Fibroblast of skin of right quadriceps (primary cell): ENCODE results near the gene ANO2.
"Not testable (repeated sequence)": the region's sequence is repeated elsewhere in the genome, so short reads cannot be mapped to it uniquely, and the experiment has no call there.

Experiments
- DNase-seq: peaks from one replicate; pipeline ENCODE4 v3.0.0-alpha.2; 2013

ANO2 gene

DNA sequence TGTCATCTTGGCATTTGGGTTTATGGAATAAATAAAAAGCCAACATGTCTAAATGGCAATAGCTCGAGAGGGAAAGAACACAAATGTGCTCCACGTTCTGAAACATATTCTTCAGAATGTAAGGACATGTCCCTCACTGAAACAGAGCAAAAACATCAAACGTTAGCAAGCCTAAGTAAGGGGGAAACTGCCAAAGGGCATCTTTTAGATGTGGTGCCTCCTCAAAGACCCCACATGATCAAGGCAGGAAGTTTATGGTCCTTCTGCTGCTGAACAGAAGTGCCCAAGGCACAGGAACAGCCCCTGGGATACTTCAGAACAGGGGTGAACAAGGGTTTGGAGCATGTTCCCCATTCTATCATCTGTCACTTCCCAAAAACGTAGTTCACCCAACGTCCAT lies 227.0 kb downstream of the ANO2 start:
- no peak for DNase-seq

DNA sequence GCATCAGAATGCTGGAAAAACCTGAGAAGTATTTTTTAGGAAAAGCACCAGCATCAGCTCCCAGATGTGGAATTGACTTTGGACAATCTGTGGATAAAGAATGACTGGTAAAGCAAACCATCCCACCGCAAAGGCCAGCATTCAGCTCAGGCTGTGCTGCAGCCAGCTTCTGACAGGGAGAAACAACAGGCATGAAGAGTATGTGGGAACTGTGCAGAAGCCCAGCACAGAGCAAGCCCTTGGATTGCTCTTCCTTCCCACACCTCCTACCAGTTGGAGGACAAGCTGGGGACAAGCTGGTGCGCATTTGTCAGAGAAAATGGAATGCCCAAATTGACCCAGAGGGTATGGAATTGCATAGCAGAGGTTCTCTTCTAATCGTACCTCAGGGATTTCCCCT lies 228.1 kb downstream of the ANO2 start:
- DNase-seq = no peak

DNA sequence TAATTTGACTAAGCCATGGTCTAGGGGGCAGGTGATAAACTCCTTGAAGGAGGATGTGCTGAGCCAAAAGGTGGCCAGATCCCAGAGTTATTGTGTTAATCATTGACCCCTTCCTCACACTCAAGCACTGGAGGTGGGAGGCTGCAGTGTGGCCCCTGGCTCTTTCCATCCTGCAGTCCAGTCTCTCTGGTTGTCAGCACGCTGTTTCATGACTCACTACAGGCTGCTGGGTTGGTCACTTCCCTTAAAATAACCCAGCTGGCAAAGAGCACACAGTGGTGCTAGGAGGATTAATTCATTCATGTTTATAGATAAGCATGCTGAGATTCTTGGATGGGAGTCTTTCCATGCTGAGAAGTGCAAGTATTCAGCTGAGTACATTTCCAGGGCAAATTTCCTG lies 228.9 kb downstream of the ANO2 start:
- peak; percentile 25 for DNase-seq

DNA sequence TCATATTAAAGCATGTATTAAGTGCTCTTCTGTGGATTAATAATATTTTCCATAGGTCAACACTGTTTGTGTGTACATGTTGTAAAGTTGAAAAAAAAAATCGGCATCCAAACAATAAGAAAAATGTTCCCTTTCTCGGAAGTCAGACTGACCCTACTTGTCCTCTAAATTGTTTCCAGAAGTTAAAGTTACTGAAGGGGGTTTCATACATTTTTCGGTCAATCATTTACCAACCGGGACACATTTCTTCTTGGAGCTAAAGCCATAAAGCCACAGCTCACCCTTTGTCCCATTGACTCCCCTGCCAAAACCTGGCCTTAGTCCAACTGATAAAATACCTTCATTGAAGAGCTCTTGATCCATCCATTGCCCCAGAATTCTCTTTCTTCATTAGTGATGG lies 230.0 kb downstream of the ANO2 start:
- no peak for DNase-seq

DNA sequence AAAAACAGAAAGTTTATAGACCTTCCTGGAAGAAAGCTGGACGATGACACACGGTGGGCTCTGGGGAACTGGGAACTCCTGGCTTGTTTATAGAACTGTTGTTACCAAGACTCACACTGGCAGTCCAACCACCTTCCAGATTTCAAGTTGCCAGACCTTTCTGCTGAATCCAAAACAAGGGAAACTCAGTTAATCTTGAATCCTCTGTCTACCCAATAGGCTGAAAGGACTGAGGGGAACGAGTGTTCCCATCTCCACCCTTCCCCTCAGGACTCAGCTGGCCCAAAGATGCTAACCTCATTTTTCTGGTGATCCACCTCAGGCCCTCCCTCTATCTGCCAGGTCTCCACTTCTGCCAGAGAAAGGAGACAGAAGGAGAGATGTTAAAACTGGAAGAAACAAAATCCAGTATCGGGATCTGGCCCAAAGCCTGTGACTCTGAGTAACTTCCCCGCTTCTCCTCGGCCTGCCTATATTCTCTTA lies 231.4 kb downstream of the ANO2 start:
- no peak for DNase-seq

DNA sequence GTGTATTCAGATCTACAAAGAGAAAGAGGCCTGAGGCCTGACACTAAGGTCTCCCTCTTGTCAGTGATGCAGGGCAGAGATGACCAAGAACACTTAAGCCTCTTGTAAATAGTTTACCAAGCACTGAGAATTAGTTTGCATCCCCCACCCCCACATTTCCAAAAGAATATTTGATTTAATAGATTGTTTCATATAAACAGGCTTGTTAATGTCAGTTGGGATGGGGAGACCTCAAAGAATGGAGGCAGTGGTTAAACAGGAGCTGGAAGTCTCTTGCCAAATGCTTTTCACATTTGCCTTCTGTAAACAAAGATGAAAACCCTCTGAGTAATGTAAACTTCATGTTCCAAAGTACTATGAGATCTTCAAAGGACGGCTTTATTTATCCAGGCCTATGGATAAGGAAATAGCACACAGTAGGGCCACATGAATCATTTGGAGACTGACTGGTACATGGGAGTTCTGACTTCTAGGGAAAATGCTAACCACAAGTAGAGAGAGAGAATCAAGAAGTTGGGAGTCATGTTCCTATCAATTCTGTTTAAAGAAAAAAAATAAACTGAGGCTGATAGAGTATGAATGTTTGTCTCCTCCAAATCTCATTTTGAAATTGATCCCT lies 234.7 kb downstream of the ANO2 start:
- DNase-seq = no peak

DNA sequence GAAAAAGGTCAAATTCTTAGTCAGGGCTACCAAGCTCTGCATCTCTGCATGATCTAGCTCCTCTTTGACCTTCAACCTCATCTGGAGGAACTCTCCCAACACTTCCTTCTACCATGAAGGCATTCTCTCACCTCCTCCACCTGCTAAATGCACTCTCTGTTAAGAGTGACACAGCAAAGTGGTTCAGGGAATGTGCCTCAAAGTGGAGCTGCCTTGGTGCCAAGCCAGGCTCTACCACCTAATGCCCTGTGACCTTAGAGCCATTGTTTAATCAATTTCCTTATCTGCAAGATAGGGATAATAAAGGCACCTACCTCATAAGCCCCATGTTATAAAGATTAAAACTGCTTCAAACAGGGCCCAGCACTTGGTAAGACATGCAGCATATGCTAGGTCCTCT lies 236.7 kb downstream of the ANO2 start:
- DNase-seq = no peak

DNA sequence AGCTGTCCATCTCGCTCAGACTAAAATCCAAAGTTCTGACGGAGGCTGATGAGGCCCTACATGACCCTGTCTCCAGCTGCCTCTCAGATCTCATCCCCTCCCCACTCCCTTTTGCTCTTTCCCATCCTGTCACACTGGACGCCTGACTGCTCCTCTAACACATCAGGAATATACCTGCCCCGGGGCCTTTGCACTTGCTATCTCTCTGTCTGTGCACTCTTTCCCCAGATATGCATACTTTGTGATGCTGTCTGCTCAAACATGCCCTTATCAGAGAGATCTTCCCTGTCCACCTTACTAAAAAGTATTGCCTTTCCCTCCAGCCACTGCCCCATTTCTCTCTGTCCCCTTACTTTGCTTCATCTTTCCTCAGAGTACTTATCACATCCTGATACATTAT lies 238.8 kb downstream of the ANO2 start:
- no peak for DNase-seq

DNA sequence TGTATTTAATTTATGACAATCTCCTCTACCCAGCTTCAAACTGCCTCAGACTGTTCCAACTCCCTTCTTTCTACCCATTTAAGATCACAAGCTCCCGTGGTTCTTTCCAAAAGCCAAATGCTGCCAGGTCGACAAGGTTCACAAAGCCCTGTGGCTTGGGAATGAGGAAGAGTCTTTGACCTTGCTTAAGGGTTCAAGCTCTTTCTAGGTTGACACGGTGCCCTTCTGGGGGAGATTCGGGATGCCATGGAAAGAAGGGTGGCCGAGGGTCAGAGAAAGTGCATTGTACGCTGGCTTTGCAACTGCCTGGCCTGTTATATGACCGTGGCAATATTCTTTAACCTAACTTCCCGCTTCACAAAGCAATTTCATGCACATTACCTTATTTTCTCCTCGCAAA lies 239.3 kb downstream of the ANO2 start:
- DNase-seq = no peak

DNA sequence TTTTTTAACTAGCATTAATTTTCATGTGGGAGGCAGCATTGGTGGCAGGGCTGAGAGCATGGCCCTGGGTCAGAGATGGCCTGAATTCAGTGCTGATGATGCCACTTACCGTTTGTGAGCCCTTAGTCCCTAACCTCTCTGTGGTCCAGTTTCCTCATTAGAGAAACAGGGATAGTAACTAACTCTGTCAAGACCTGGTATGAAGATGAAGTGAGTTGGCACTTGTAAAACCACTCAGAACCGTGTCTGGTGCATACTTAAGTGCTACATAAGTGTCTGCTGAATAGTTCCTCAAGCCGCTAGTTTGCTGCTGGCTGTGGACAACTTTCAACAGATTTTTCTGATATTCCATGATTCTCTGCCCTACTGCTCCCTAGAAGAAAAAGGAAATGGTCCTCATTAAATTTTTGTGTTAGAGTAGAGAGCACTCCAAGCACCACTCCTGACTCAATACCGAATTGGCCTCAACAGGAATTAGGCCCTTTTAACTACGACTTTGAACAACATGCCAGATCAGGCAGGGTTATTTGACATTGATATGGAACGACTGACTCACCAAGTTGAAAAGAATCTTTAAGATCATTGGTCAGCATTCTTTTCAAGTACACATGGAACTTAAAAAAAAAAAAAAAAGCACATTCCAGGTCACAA lies 250.2 kb downstream of the ANO2 start:
- peak; percentile 35 for DNase-seq

DNA sequence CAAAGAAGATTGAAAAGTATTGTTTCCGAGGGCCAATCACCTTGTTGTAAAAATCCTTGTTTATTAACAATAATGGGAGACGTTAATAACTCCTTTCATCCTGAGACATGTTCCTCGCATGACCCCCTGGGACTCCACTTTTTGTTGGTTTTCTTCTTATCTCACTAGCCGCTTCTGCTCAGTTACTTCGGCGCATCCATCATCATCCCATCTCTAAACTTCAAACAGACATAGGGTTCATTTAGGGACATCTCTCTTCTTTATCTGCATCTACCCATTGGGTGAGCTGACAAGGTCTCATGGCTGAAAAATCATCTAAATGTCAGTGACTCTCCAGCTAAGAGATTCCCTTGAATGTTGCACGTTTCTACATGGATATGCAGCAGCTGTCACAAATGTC lies 252.2 kb downstream of the ANO2 start:
- DNase-seq = no peak

DNA sequence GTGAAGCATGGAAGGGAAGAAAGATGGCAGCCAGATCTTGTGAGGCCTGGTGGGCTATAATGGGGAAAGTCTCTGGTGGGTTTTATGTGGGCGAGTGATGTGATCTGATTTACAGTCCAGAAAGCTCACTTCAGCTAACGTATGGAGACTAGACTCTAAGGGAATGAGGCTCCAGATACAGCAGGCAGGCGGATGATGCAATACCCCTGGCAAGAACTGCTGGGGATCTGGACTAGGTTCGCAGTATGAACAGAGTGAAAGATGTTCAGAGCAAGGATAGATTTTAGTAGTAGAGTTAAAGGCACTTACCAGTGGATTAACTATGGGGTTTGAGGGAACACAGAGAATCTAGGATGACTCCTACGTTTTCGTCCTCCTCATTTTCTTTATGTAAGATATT lies 253.1 kb downstream of the ANO2 start:
- peak; percentile 24 for DNase-seq

DNA sequence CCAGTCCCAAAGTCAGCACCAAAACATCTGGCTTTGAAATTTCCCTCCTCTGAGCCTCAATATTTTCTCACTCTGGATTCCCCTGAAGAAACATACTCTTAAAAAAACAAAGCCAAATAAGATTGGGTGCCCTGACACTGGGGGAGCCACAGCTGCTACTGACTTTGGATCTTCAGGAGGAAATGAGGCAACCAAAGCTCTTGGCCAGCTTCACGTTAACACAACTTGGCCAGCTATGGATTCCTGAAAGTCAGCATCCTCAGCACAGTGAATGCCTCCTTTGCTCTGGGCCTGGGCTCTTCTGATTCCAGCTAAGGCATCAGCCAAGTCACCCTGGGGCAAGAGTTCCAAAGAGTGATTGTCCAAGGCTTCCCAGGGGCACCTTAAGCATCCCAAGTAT lies 254.8 kb downstream of the ANO2 start:
- DNase-seq = no peak

DNA sequence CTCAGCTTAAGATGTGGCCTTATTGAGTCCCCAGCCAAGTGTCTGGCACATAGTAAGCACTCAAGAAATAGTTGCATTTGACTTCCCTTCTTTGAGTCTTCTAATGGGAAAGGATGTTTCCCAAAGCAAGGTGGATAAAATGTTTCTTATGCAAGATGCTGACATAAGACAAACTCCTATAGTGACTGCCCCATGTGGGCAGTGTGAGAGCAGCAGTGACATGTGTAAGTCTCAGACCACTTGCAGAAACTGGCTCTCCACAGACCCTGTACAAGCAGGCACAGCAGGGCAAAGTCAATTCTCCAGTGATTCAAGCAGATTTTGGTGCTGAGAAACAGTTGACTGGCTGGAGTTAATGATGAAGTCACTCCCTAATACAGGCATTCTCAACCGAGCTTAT lies 255.3 kb downstream of the ANO2 start:
- no peak for DNase-seq

DNA sequence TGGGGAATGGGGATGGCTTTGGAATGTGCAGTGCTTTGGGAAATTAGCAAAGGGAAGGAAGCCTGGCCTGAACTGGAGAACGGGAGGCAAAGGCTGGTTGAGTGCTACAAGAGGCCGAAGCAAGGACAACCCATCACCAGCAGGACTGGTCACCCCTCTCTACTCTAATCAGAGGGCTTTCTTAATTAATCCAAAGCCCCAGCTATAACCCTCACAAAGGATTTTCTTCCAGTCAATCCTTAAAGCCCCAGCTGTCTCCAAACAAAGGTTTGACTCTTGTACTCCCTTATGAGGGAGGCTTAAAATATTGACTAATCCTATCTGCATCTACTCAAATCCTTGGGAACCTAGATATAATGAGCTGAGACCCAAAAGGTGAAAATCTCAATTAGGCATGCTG lies 256.8 kb downstream of the ANO2 start:
- no peak for DNase-seq

DNA sequence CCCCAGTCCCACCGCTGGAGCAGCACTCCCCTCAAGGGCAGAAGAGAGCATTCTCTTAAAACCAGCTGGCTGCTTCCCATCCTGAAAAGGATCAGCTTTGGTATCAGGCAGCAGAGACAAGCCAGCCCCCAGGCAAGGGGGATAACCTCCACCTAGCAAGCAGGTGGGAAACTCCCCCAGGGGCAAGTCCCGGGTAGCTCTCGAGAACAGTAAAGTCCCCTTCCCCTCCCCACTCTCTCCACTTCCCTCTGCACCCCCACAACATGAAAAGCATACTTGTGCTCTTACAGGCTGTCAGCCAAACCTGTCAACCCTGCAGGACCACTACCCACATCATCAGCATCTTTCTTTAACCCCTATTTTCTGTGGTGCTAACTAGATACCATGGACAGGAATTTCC lies 259.1 kb downstream of the ANO2 start:
- no peak for DNase-seq

DNA sequence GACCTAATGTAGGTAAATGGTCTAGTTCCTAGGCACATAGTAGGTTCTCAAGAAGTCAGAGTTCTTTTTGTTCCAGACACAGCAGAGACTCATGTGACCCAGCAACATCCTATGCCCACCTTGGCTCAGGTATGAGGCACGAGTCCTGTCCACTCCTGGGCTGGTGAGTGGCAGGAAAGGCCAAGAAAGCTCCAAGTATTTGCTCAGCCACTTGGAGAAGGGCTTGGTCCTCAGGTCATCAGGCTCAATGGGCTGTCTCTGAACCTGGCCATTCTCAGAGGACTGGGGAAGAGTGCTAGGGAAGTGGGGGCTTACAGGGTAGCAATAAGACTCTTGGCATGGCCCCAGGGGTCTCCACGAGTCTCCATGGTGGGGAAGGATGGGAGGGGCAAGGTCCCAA lies 260.1 kb downstream of the ANO2 start:
- no peak for DNase-seq

DNA sequence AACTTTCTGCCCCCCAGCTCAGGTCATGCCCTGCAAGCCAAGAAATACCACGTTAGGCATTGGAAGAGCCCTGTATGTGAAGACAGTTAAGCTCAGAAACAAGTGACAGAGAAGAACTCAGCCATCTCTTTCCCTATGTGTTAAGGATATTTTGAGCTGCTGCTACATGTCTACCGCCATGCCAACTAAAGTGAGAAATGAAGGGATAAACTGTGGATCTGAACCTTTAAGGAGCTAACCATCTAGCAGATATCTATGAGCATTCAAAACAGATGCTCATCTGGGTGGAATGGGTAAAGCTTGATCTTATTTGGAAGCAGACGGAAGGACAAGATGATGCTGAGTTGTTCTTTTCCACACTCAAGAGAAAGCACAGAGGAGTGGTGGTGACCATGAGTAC lies 262.5 kb downstream of the ANO2 start:
- no peak for DNase-seq

DNA sequence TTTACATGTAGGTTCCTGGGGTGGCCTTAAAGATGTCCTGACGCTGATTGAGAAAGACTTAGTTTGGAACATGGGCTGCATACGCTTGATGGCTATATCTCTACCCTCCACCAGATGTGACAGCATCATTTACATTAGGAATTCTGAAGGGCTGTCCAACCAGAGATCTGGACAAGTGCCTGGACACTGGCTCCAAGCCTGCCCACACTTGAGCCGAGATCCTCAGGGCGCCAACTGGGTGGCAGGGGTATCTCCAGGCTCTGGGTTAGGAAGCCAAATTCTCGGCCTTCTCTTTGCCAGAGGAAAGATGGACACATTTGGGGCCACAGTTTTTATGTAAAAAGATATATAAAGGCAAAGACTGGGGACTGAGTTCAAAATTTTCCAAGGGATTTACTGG lies 266.9 kb downstream of the ANO2 start:
- no peak for DNase-seq

DNA sequence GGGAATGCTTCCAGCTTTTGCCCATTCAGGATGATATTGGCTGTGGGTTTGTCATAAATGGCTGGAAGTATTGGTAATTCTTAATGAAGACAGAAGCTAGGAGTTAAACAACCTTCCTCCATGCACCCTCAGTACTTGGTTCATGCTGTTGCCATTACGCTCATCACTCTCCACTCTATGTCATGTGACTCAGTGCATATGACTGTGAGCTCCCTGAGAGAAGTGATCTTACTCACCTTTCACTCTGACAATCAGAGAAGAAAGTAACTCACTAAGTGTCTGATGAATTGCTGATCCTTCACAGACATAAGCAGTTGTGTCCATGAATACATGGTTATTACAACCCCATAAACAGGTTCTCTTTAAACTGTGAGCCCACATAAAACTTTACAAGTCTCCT lies 275.4 kb downstream of the ANO2 start:
- DNase-seq = not testable (repeated sequence)

DNA sequence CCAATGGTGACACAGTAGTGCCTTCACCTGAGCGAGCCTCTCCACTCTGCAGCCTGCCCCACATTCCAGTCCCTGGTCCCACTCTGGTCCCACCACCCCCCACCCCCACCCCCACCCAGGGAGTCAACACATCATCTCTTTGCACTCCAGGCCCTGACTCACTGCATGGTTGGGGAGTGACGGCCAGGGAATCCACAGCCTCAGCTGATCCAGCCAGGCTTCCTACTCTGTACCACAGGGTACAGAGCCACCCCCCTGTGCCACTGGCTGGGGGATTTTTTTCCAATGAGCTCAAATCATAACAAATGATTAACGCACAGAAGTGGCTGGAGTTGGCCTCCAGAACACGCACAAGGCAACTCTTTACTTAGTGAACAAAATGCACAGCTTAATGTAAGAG lies 279.4 kb downstream of the ANO2 start:
- DNase-seq = peak; percentile 97

DNA sequence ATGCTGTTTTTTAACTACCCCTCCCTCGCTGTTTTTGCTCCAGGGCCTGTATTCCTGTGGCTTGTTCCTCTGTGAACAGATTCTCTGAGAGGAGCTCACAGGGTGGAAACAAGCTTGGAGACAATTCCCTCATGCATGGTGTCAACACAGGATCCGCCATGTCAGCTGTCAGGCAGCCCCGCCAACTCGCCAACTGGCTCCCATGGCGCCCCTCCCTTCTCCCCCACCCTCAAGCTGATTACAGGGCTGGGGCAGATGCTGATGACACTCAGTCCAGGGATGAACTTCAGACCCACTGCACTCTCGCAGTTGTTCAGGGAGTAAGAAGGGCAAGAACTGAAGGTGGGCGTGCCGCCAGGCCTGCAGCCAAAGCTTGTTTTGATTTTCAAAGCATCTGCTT lies 283.2 kb downstream of the ANO2 start:
- DNase-seq = no peak

DNA sequence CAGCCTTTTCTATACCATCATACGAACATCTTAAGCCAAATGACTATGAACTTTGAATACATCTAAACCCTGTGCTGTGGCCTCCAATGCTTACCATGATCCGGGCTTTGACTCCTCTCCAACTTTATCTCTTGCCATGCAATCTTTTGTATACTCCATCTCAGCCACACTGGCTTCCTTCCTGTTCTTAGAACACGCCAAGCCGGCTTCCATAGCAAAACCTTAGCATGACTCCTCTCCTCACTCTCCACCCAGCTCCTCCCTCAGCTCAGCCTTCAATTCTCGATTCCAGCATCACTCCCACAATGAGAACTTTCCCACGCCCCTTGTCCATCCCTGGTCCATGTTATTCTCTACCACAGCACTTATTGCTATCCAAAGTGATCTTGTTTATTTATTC lies 284.8 kb downstream of the ANO2 start:
- DNase-seq = no peak

DNA sequence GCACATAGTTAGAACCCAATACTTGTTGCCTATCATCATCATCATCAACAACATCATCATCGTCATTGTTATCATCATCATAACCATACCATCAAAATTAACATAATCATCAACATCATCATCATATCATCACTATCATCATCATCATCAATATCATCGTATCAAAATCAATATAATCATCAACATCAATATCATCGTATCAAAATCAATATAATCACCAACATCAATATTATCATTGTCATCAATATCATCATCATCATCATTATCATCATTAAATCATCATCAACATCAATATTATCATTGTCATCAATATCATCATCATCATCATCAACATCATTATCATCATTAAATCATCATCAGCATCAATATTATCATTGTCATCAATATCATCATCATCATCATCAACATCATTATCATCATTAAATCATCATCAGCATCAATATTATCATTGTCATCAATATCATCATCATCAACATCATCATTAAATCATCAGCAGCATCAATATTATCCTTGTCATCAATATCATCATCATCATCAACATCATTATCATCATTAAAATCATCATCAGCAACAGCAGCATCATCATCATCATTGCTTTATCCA lies 286.6 kb downstream of the ANO2 start:
- DNase-seq = not testable (repeated sequence)

DNA sequence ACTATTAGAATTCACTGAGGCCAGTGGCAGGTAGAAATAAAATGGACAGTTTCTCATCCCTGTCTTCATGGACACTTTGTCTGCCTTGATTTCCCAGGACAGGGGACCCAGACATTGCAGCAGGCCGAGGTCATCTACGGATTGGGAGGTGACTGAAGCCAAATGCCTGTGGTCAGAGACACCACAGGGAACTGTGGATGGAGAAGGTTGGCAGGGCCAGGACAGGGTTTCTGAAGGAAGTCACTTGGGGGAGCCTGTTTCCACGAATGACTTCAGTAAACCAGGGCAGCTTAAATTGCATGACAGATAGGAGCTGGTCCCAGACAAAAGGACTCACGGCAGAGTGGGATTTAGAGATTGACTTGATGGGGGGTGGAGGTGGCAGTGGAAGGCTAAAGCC lies 288.2 kb downstream of the ANO2 start:
- DNase-seq = no peak
